GM12874 (cell line): ENCODE measurements around the gene UBXN1.
A peak's percentile ranks its signal among the peaks of the same experiment; 100 is the strongest.

Experiments used
- TF ChIP-seq, protein P1 (sequence below): IDR thresholded peaks from 2 replicates; pipeline ENCODE4 v1.5.1; 2011; ENCODE audit warnings: low read depth, mild to moderate bottlenecking, control low read depth, low read length, moderate library complexity; ENCODE audit not compliant: insufficient read depth

The UBXN1 gene

GRCh38 chr11:62688491-62688890 lies 9.6 kb upstream of the UBXN1 start:
- TF ChIP-seq, protein P1, sequence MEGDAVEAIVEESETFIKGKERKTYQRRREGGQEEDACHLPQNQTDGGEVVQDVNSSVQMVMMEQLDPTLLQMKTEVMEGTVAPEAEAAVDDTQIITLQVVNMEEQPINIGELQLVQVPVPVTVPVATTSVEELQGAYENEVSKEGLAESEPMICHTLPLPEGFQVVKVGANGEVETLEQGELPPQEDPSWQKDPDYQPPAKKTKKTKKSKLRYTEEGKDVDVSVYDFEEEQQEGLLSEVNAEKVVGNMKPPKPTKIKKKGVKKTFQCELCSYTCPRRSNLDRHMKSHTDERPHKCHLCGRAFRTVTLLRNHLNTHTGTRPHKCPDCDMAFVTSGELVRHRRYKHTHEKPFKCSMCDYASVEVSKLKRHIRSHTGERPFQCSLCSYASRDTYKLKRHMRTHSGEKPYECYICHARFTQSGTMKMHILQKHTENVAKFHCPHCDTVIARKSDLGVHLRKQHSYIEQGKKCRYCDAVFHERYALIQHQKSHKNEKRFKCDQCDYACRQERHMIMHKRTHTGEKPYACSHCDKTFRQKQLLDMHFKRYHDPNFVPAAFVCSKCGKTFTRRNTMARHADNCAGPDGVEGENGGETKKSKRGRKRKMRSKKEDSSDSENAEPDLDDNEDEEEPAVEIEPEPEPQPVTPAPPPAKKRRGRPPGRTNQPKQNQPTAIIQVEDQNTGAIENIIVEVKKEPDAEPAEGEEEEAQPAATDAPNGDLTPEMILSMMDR: no peak

DNA sequence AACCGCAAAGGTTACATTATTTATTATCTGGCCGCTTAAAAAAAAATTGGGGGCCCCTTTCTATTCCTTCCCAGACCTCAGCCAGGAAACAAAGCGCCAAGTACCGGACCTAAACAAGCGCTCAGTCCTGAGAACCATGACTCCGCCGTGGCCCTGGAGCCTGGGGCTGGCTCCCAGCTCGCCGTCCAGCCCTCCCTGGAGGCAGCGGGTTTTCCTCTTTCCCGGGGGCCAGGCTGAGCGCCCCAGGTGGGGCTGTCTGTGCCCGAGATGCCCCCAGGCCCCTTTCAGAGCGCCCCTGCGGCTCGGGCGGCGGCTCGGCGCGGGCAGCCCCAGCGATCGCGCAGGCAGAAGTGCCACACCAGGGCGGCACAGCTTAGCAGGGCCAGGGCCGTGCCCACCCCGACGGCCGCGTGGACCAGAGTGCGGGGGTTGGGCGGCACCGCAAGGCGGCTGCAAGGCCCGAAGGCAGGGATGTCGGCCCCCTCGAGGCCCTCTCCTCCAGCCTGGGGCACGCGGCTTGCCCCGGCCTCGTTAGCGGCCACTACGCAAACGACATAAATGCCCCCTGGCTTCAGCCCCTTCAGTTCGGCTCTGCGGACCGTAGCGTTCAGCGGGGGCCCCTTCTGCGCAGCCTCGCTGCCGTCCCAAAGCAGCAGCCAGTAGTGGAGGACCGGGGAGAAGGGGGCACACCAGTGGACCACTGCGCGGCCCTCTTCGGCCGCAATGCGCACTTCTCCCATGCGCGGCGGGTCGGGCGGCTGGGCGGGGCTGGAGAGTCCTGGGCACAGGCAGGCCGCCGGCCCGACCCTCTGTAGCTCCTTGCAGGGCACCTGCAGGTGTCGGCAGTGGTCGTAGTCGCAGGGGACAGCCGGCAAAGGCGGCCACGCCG lies 8.9 kb upstream of the UBXN1 start:
- TF ChIP-seq, protein P1: no peak

- TF ChIP-seq, protein P1: no peak
These were observed 3.6 kb upstream of the UBXN1 start for GRCh38 chr11:62682518-62682917.

DNA sequence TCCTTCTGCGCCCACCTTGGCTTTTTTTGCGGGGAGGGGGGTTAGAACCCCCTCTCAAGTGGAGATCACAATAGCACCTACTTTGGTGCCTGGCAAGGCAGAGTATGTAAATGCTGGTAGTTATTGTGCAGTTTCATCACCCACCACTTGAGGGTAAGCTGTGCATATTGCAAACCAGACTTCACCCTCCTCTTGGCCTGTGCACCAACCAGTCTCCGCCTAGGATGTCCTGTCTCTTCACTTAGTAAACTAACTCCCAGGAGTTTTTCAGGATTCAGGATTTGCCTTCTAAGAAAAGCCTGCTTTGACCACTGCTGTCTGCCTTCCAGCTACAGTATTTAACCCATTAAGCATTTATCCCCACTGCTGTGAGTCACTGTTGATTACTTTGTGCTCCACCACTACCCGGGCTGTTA lies 2.0 kb upstream of the UBXN1 start:
- TF ChIP-seq, protein P1: peak; percentile 65

DNA sequence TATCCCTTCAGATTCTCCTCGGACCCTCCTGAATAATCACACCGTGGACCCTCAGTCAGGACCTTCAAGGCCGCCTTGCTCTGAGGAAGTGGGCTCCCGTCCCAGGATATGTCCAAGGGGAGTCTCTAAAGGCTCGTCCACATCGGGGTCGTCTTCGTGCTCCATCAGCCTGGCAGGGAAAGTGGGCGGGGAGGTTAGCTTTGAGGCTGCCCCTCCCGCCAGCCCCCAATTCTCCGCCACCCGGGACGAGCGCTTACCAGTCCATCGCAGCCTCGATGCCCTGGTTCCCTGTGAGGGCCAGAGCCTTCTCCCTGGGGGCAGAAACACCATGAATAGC lies 472 bp downstream of the UBXN1 start:
- TF ChIP-seq, protein P1: no peak

- TF ChIP-seq, protein P1: no peak
These were observed 1.2 kb downstream of the UBXN1 start for GRCh38 chr11:62677714-62678113.

- TF ChIP-seq, protein P1: no peak
These were observed 1.7 kb downstream of the UBXN1 start for GRCh38 chr11:62677156-62677555.

GRCh38 chr11:62676698-62677097 lies 2.2 kb downstream of the UBXN1 start:
- TF ChIP-seq, protein P1: no peak
